Ovary (tissue), 9 donors: ENCODE results near the gene KCNIP4. TPM values are rescaled to one million over a fixed set of nuclear protein-coding genes. Genes with fewer than 3 reads are reported as not detected.

ENCODE experiments used
- DNase-seq, 5 donors: peaks; one replicate each; pipeline ENCODE4 v3.0.0-alpha.2; 2019 to 2020
- H3K27ac ChIP-seq, 2 donors: fragments of 200-600 bp; one replicate each; pipeline versions ENCODE4 v1.5.1 to v1.8.0; 2019 to 2022
- H3K27me3 ChIP-seq: fragments of 200-600 bp; one replicate; pipeline ENCODE4 v1.8.0; 2022
- H3K36me3 ChIP-seq: fragments of 200-600 bp; sonication (generic); one replicate; pipeline ENCODE4 v1.5.1; 2019
- H3K4me1 ChIP-seq: one replicate; pipeline ENCODE4 v1.8.1; 2013; ENCODE audit warnings: mild to moderate bottlenecking, moderate library complexity; ENCODE audit not compliant: insufficient read depth
- H3K4me3 ChIP-seq: fragments of 200-600 bp; sonication (generic); one replicate; pipeline ENCODE4 v1.5.1; 2017
- H3K9me3 ChIP-seq, 2 donors: fragments of 200-600 bp in 1 of 2; sonication (generic) in 1 of 2; one replicate each; pipeline versions ENCODE4 v1.5.1 to v1.8.1; 2013 to 2019; ENCODE audit warnings: mild to moderate bottlenecking in 1 of 2, moderate library complexity in 1 of 2
- EP300 ChIP-seq: sonication (generic); formaldehyde crosslinking; IDR thresholded peaks from one replicate; pipeline ENCODE4 v1.6.1; 2017; ENCODE audit warnings: antibody characterized with exemption
- POLR2A ChIP-seq: fragments of 450-650 bp; IDR thresholded peaks from one replicate; pipeline ENCODE4 v1.6.1; 2017; ENCODE audit warnings: antibody characterized with exemption, mild to moderate bottlenecking, moderate library complexity
- WGBS, 3 donors: extraction: QIAGEN DNeasy Blood & Tissue Kit in 1 of 3; methylation state at CpG; one replicate each; pipeline versions ENCODE4 v1.1.5 to v1.1.7; 2013 to 2017; 5-methylcytosine and 5-hydroxymethylcytosine counted together
- intact Hi-C, 4 donors: fragments of 100-400 bp; cut with DNase I; formaldehyde crosslinking; loops; one replicate each; pipeline versions ENCODE4 v1.11.0 to v1.15.1; 2022 to 2023
- polyA plus RNA-seq, 2 donors: library from polyadenylated mRNA; stranded (reverse); fragments of 200-250 nt in 1 of 2; fragments of 350-450 nt in 1 of 2; fragmentation: Illumina TruSeq in 1 of 2; extraction: RNeasy Lipid Tissue Mini Kit (QIAGEN cat#74804) in 1 of 2; gene quantifications; one replicate each; pipeline ENCODE4 v1.2.3, GENCODE V29; 2013 to 2014
- total RNA-seq, 7 donors: library from RNA; depleted of rRNA in 2 of 7; stranded (reverse); fragments of >200 nt in 2 of 7; fragmentation: NEBNext Ultra II Directional in 3 of 7; extraction: Animal tissue kit (Norgen Biotek cat#: 25700) in 3 of 7; gene quantifications; one replicate each; pipeline versions ENCODE4 v1.1.0 to v1.2.4, GENCODE V29; 2016 to 2023
- TF ChIP-seq, protein P1 (sequence below), 3 donors: fragments of 450-650 bp in 2 of 3; fragments of 200-600 bp in 1 of 3; IDR thresholded peaks; one replicate each; pipeline versions ENCODE4 v1.5.1 to v1.8.0; 2016 to 2022; ENCODE audit warnings: antibody characterized with exemption in 3 of 3, mild to moderate bottlenecking in 1 of 3
- donor health status: DM: no; HTN: no; CAD: no; lungs with moderate emphysema.
- donor health status: DM: no; HTN: no; CAD: no.
- donor health status: Bipolar disorder and iron deficiency.
- donor health status: DM: yes; HTN: yes; CAD: no.
- donor health status: DM: no; HTN: no; CAD: no.
- donor health status: DM: yes; HTN: yes; CAD: no.

The KCNIP4 gene
- total and polyA plus RNA-seq, 9 donors = 0.11 to 3.9 (median 0.93) TPM; not detected in 1

DNA sequence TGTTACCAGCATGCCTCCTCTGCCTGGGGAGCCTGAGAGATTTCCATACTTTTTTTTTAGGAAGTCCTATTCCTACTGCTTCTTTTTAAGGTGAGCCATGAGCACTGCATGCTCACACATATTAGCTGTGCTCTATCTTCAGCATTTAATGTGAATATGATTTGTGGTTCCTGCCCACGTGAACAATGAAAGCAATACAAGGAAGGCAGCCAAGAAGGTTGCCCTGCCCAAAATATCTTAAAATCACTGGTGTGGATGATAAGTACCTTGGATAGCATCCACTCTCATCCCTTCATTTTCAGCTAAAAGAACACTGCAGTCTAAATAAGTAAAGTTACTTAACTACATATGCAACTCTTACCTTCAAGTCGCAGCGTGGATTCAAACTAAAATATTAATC, 640.9 kb downstream of the KCNIP4 start:
- WGBS, 3 donors = 75 to 83% (median 76%) methylated on average over 3 of the region's 3 CpGs
- intact Hi-C loops = no loop called here
- TF ChIP-seq EP300 (no peak), POLR2A (no peak)
- TF ChIP-seq, protein P1, sequence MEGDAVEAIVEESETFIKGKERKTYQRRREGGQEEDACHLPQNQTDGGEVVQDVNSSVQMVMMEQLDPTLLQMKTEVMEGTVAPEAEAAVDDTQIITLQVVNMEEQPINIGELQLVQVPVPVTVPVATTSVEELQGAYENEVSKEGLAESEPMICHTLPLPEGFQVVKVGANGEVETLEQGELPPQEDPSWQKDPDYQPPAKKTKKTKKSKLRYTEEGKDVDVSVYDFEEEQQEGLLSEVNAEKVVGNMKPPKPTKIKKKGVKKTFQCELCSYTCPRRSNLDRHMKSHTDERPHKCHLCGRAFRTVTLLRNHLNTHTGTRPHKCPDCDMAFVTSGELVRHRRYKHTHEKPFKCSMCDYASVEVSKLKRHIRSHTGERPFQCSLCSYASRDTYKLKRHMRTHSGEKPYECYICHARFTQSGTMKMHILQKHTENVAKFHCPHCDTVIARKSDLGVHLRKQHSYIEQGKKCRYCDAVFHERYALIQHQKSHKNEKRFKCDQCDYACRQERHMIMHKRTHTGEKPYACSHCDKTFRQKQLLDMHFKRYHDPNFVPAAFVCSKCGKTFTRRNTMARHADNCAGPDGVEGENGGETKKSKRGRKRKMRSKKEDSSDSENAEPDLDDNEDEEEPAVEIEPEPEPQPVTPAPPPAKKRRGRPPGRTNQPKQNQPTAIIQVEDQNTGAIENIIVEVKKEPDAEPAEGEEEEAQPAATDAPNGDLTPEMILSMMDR (IDR thresholded peaks at IDR 0.05) = no peak
- H3K4me1 ChIP-seq = no peaks in the 10 kb centered on the region
- H3K27ac ChIP-seq = no peak overlapping the region
- H3K36me3 ChIP-seq = no peaks in the 10 kb centered on the region
- no peak for DNase-seq
- H3K4me3 ChIP-seq = no peak overlapping the region
- H3K27me3 ChIP-seq = no peaks in the 10 kb centered on the region
- H3K9me3 ChIP-seq = no peaks in the 10 kb centered on the region

DNA sequence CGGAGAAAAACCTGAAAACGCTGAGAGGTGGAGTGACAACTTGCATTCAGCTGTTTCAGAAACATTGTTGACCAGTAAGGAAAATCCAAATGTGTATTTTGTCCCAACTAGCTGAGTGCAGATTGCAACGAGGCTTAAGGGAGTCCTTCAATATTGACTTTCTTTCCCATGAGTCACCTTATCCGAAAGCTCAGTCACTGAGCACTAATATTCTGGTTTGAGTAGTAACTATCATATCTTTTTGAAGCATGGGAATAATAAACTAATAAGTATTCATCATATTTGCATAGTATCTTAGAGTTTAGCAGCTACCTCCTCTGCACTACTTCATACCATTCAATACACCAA, 644.1 kb downstream of the KCNIP4 start:
- no peak for DNase-seq
- H3K27ac ChIP-seq = no peak overlapping the region
- intact Hi-C loops = no loop called here
- 5 to 8% (median 5%) methylated on average over 4 of the region's 4 CpGs for WGBS, 3 donors
- no peaks in the 10 kb centered on the region for H3K36me3 ChIP-seq
- H3K4me3 ChIP-seq = no peak overlapping the region
- no peaks in the 10 kb centered on the region for H3K4me1 ChIP-seq
- TF ChIP-seq, protein P1 (IDR thresholded peaks at IDR 0.05) = no peak
- TF ChIP-seq POLR2A = no peak
- no peak for TF ChIP-seq EP300
- no peaks in the 10 kb centered on the region for H3K9me3 ChIP-seq
- H3K27me3 ChIP-seq = no peaks in the 10 kb centered on the region

DNA sequence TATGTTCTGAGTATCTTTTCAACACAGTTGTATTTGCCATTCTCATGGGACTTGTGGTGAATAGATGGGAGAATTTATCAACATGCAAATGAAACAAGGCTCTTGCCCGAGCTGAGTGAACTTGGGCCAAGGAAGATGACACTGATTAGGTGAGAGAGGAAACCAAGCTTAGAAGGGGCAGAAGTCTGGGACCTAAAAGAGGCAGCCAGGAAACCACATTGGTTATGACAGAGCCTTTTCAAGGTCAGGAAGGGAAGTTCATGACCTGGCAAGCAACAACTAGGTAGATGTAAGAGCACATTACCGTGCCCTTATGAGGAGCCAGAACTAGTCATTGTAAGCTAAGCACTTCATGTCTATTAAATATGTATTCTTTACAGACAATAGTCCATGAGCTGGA, 658.0 kb downstream of the KCNIP4 start:
- Histone ChIP-seq H3K27ac (no peak overlapping the region), H3K36me3 (no peaks in the 10 kb centered on the region), H3K4me1 (peaks cover 8% of the 10 kb centered on the region), H3K9me3 (no peaks in the 10 kb centered on the region), H3K4me3 (no peak overlapping the region), H3K27me3 (no peaks in the 10 kb centered on the region)
- no peak for DNase-seq
- TF ChIP-seq, protein P1 (IDR thresholded peaks at IDR 0.05) = no peak
- TF ChIP-seq EP300 (no peak), POLR2A (no peak)
- 5 to 7% (median 6%) methylated on average over 2 of the region's 2 CpGs for WGBS, 3 donors
- intact Hi-C loops = no loop called here

DNA sequence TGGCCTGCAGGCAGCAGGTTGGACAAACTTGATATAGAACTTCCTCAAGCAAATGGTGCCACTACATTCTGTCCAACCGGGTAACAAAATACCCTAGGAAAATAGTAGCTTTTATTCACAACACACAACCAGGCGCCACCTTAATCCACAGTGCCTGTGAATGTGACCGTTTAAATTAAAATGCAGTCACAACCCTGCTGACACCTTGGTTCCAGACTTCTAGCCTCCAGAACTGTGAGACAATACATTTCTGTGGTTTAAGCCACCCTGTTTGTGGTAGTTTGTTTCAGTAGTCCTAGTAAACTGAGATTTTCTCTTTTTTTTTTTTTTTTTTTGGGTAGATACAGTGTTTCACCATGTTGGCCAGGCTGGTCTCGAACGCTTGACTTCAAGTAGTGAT, 672.5 kb downstream of the KCNIP4 start:
- Histone ChIP-seq H3K27ac (no peak overlapping the region), H3K36me3 (no peaks in the 10 kb centered on the region), H3K4me1 (no peaks in the 10 kb centered on the region), H3K4me3 (no peak overlapping the region), H3K9me3 (no peaks in the 10 kb centered on the region), H3K27me3 (no peaks in the 10 kb centered on the region)
- TF ChIP-seq, protein P1 (IDR thresholded peaks at IDR 0.05) = no peak
- TF ChIP-seq POLR2A (no peak), EP300 (no peak)
- intact Hi-C loops = no loop called here
- WGBS, 3 donors = 93 to 98% (median 95%) methylated on average over 5 of the region's 5 CpGs
- no peak for DNase-seq
